GM12878 (cell line): ENCODE data around the gene TMEM181. TPM values are rescaled to one million over a fixed set of nuclear protein-coding genes. Genes with fewer than 3 reads are reported as not detected.

Source experiments
- ATAC-seq: fragments of 200-7000 bp; cut with Tn5 transposase; 3 replicates; pipeline ENCODE4 v1.9.1; 2020; ENCODE audit warnings: mild to moderate bottlenecking, moderate library complexity
- BruUV-seq: library from RNA; stranded (reverse); fragments of 400-500 nt; replicated peaks from 2 replicates; lab custom pipeline; 2021; lab: Mats Ljungman, UMichigan
- CTCF ChIA-PET: fragments of 300-600 bp; sonication (Branson Sonifier 250); formaldehyde crosslinking; extraction: SDS; loops from one replicate; lab custom pipeline; 2021; ENCODE audit warnings: inconsistent platforms; lab: Yijun Ruan, JAX
- POLR2A ChIA-PET: fragments of 350-600 bp; formaldehyde crosslinking; extraction: SDS; loops from one replicate; lab custom pipeline; 2021; ENCODE audit warnings: inconsistent platforms; lab: Charles Lee
- RAD21 ChIA-PET: fragments of 300-600 bp; sonication (Branson Sonifier 250); formaldehyde crosslinking; loops from one replicate; lab custom pipeline; 2023; ENCODE audit warnings: antibody characterized with exemption; ENCODE audit not compliant: unreplicated experiment; lab: Charles Lee
- SMC1A ChIA-PET: fragments of 300-600 bp; sonication (Branson Sonifier 250); formaldehyde crosslinking; loops from one replicate; lab custom pipeline; 2023; ENCODE audit not compliant: unreplicated experiment, uncharacterized antibody; lab: Charles Lee
- DNase-seq: peaks from one replicate; pipeline ENCODE4 v3.0.0-alpha.2; 2011; ENCODE audit warnings: low read depth, low spot score
- FAIRE-seq: peaks from 3 replicates; lab custom pipeline; 2011; peaks lifted over from hg19 to GRCh38; lab: Jason Lieb, UNC
- H2AFZ ChIP-seq: 2 replicates; pipeline ENCODE4 v1.6.0; 2011; ENCODE audit warnings: low read depth, low read length, control low read depth; ENCODE audit not compliant: control insufficient read depth
- H3K27ac ChIP-seq: 2 replicates; pipeline ENCODE4 v1.5.1; 2011; ENCODE audit warnings: control low read depth; ENCODE audit not compliant: control insufficient read depth, insufficient read depth
- H3K27me3 ChIP-seq, 2 experiments: replicated peaks in 1 of 2; 2 replicates each; pipeline versions ENCODE4 v1.6.0 to v1.6.1; 2011; ENCODE audit warnings: low read length in 1 of 2; ENCODE audit not compliant: control insufficient read depth in 2 of 2, insufficient read depth in 2 of 2
- H3K36me3 ChIP-seq, 2 experiments: 2 replicates each; pipeline ENCODE4 v1.5.1; 2011; ENCODE audit warnings: low read length in 1 of 2; ENCODE audit not compliant: control insufficient read depth in 2 of 2, insufficient read depth in 2 of 2
- H3K4me1 ChIP-seq: 2 replicates; pipeline ENCODE4 v1.6.1; 2011; ENCODE audit warnings: mild to moderate bottlenecking, low read length, moderate library complexity, mixed read lengths; ENCODE audit not compliant: control insufficient read depth, insufficient read depth
- H3K4me2 ChIP-seq: 2 replicates; pipeline ENCODE4 v1.6.0; 2011; ENCODE audit warnings: control low read depth; ENCODE audit not compliant: control insufficient read depth, insufficient read depth
- H3K4me3 ChIP-seq: fragments of 200-600 bp; sonication (generic); 2 replicates; pipeline ENCODE4 v1.5.1; 2016
- H3K79me2 ChIP-seq: 2 replicates; pipeline ENCODE4 v1.6.0; 2011; ENCODE audit warnings: low read length; ENCODE audit not compliant: control insufficient read depth, insufficient read depth
- H3K9ac ChIP-seq: 2 replicates; pipeline ENCODE4 v1.8.0; 2011; ENCODE audit warnings: low read length, control low read depth, mixed read lengths; ENCODE audit not compliant: control insufficient read depth, insufficient read depth
- H3K9me3 ChIP-seq: replicated peaks from 3 replicates; pipeline ENCODE4 v1.5.1; 2011; ENCODE audit warnings: mild to moderate bottlenecking, low read length; ENCODE audit not compliant: control insufficient read depth, insufficient read depth
- H4K20me1 ChIP-seq: 2 replicates; pipeline ENCODE4 v1.6.0; 2011; ENCODE audit not compliant: control insufficient read depth, insufficient read depth
- ASH2L ChIP-seq: fragments of 300-600, 200-600 bp; sonication (generic); IDR thresholded peaks from 2 replicates; pipeline ENCODE4 v1.6.1; 2017; ENCODE audit warnings: low read depth, mild to moderate bottlenecking, borderline replicate concordance
- ATF2 ChIP-seq: IDR thresholded peaks from 2 replicates; pipeline ENCODE4 v1.6.1; 2012; ENCODE audit warnings: low read length, inconsistent platforms
- DPF2 ChIP-seq: fragments of 450-650 bp; IDR thresholded peaks from 2 replicates; pipeline ENCODE4 v1.6.1; 2017; ENCODE audit warnings: mild to moderate bottlenecking
- NBN ChIP-seq: fragments of 450-650 bp; IDR thresholded peaks from 2 replicates; pipeline ENCODE4 v1.6.1; 2016
- NFIC ChIP-seq: IDR thresholded peaks from 2 replicates; pipeline ENCODE4 v1.6.1; 2012; ENCODE audit warnings: low read depth, mild to moderate bottlenecking, inconsistent platforms, low read length, moderate library complexity
- PRDM15 ChIP-seq: fragments of 450-650 bp; formaldehyde crosslinking; IDR thresholded peaks from 2 replicates; pipeline ENCODE4 v1.4.0; 2020; ENCODE audit warnings: mild to moderate bottlenecking, moderate library complexity
- RFX5 ChIP-seq: IDR thresholded peaks from 2 replicates; pipeline ENCODE4 v1.6.1; 2011; ENCODE audit warnings: low read depth, low read length, improper control_type of control experiment
- SREBF1 ChIP-seq: IDR thresholded peaks from 2 replicates; pipeline ENCODE4 v1.6.1; 2012; ENCODE audit warnings: mild to moderate bottlenecking, low read length
- ZBTB11 ChIP-seq: fragments of 450-650 bp; formaldehyde crosslinking; IDR thresholded peaks from 2 replicates; pipeline ENCODE4 v1.5.0; 2022; ENCODE audit warnings: mild to moderate bottlenecking, missing genetic modification characterization
- ZNF207 ChIP-seq: fragments of 450-650 bp; IDR thresholded peaks from 2 replicates; pipeline ENCODE4 v1.6.1; 2014; ENCODE audit warnings: antibody characterized with exemption, mild to moderate bottlenecking, borderline replicate concordance
- ZNF274 ChIP-seq: IDR thresholded peaks from one replicate; pipeline ENCODE4 v1.8.0; 2011; ENCODE audit not compliant: insufficient read length, insufficient read depth
- ZNF384 ChIP-seq: IDR thresholded peaks from 2 replicates; pipeline ENCODE4 v1.6.1; 2012; ENCODE audit warnings: low read depth, mild to moderate bottlenecking, low read length, improper control_type of control experiment, borderline replicate concordance
- WGBS: methylation state at CpG from one replicate; pipeline ENCODE4 v1.1.6; 2016; ENCODE audit warnings: low lambda C conversion rate; ENCODE audit not compliant: insufficient replicate concordance, insufficient coverage; ENCODE audit errors: missing lambda C conversion rate; 5-methylcytosine and 5-hydroxymethylcytosine counted together
- in situ Hi-C: fragments of 300-500 bp; cut with MboI; formaldehyde crosslinking; loops from 9 replicates; pipeline ENCODE4 v1.14.3; 2018; ENCODE audit warnings: mixed read lengths
- intact Hi-C: fragments of 100-400 bp; cut with micrococcal nuclease; formaldehyde crosslinking; loops from one replicate; pipeline ENCODE4 v1.14.2; 2022; ENCODE audit not compliant: unreplicated experiment
- polyA plus RNA-seq, 11 experiments: library from polyadenylated mRNA; depleted of rRNA in 4 of 11; unstranded in 6 of 11; stranded (reverse) in 5 of 11; fragments of >200 nt; fragmentation: Nextera tagmentation in 4 of 11; fragmentation: Illumina TruSeq in 1 of 11; extraction: Ambion mirVana in 4 of 11; extraction: Trizol in 1 of 11; gene quantifications; 1 replicate in 1 of 11; 2 replicates in 10 of 11; pipeline versions ENCODE4 v1.2.1 to v1.2.3, GENCODE V29; 2011 to 2016; ENCODE audit warnings: inconsistent platforms in 2 of 11, missing spikeins in 2 of 11, low read depth in 1 of 11
- total RNA-seq, 4 experiments: library from RNA; depleted of rRNA in 3 of 4; stranded (reverse); fragments of >200 nt in 3 of 4; fragmentation: Illumina TruSeq in 1 of 4; extraction: Trizol in 1 of 4; gene quantifications; 2 replicates each; pipeline versions ENCODE4 v1.2.1 to v1.2.3, GENCODE V29; 2013 to 2021
- TF ChIP-seq, protein P1 (sequence below): fragments of 150-350 bp; IDR thresholded peaks from 2 replicates; pipeline ENCODE4 v1.6.1; 2016; ENCODE audit warnings: low read depth, low read length

TMEM181 gene
- total and polyA plus RNA-seq, 10 of the 15 experiments (the other 5 are each of a cell fraction or from before 2014, with no cell fraction given) = 1.5 to 7.9 (median 5.2) TPM

DNA sequence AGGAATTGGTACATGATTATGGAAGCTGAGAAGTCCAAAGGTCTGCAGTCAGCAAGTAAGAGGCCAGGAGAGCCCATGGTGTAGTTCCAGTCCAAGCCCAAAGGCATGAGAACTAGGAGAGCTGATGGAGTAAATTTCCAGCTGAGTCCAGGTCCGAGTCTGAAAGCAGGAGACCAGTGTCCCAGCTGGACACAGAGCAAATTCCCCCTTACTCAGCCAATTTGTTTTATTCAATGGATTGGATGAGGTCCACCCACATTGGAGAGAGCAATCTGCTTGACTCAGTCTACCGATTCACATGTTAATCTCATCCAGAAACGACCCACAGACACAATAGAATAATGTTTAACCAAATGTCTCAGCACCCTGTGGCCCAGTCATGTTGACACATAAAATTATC is 14.9 kb downstream of the TMEM181 start:
- BruUV-seq = no TSS peak
- H2AFZ ChIP-seq = no peak overlapping the region
- no peak for DNase-seq
- ATAC-seq = no peak
- ChIA-PET RAD21 (no interaction called here), POLR2A (no interaction called here), CTCF (no interaction called here), SMC1A (no interaction called here)
- peaks cover 0 to 8% of the 10 kb centered on the region in 2 experiments; a peak in 2 of 4 replicates for H3K36me3 ChIP-seq
- H3K4me3 ChIP-seq = no peak overlapping the region
- no peak for FAIRE-seq
- H3K27me3 ChIP-seq = no peaks in the 10 kb centered on the region
- 100% methylated on average over 3 of the region's 3 CpGs for WGBS
- intact Hi-C loops = no loop called here
- in situ Hi-C loops = no loop called here
- no peak overlapping the region for H3K9ac ChIP-seq
- H3K27ac ChIP-seq = no peak overlapping the region
- H3K9me3 ChIP-seq = no peaks in the 10 kb centered on the region; the same call in 2 of the 3 replicates
- H3K4me1 ChIP-seq = no peaks in the 10 kb centered on the region
- no peak overlapping the region for H3K4me2 ChIP-seq
- no peaks in the 10 kb centered on the region for H4K20me1 ChIP-seq
- H3K79me2 ChIP-seq = no peaks in the 10 kb centered on the region
- TF ChIP-seq SREBF1 (no peak), ZNF207 (no peak), ZNF384 (no peak), ATF2 (no peak), PRDM15 (CRISPR knock-in tag) (no peak), NFIC (no peak), DPF2 (no peak), NBN (no peak), ZNF274 (no peak), RFX5 (no peak), ZBTB11 (CRISPR knock-in tag) (no peak), ASH2L (no peak)
- TF ChIP-seq, protein P1, sequence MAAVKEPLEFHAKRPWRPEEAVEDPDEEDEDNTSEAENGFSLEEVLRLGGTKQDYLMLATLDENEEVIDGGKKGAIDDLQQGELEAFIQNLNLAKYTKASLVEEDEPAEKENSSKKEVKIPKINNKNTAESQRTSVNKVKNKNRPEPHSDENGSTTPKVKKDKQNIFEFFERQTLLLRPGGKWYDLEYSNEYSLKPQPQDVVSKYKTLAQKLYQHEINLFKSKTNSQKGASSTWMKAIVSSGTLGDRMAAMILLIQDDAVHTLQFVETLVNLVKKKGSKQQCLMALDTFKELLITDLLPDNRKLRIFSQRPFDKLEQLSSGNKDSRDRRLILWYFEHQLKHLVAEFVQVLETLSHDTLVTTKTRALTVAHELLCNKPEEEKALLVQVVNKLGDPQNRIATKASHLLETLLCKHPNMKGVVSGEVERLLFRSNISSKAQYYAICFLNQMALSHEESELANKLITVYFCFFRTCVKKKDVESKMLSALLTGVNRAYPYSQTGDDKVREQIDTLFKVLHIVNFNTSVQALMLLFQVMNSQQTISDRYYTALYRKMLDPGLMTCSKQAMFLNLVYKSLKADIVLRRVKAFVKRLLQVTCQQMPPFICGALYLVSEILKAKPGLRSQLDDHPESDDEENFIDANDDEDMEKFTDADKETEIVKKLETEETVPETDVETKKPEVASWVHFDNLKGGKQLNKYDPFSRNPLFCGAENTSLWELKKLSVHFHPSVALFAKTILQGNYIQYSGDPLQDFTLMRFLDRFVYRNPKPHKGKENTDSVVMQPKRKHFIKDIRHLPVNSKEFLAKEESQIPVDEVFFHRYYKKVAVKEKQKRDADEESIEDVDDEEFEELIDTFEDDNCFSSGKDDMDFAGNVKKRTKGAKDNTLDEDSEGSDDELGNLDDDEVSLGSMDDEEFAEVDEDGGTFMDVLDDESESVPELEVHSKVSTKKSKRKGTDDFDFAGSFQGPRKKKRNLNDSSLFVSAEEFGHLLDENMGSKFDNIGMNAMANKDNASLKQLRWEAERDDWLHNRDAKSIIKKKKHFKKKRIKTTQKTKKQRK = no peak
